PFSK-1 (cell line): Measurements from ENCODE around the gene KCNIP4.

ENCODE experiments used
- POLR2AphosphoS5 ChIP-seq: IDR thresholded peaks from 2 replicates; pipeline ENCODE4 v1.6.1; 2012; ENCODE audit warnings: low read depth, mild to moderate bottlenecking, control low read depth, low read length, moderate library complexity
- TAF1 ChIP-seq: IDR thresholded peaks from 2 replicates; pipeline ENCODE4 v1.6.1; 2012; ENCODE audit warnings: low read length, control low read depth, borderline replicate concordance; ENCODE audit not compliant: insufficient read depth

- TF ChIP-seq TAF1 (no peak), POLR2AphosphoS5 (no peak)
Observed at GRCh38 chr4:21656832-21657231, 291.7 kb downstream of the KCNIP4 start.
